ENCODE results near the gene ARID5B.

- TF ChIP-seq POLR2A (IDR thresholded peaks at IDR 0.05; ENCODE audit: low read length) (no peak), GATA1 (IDR thresholded peaks at IDR 0.05; ENCODE audit: low read depth, low read length) (no peak)
These were observed 205.5 kb downstream of the ARID5B start for GRCh38 chr10:62106929-62107519.
